ENCODE data around the gene VNN1.

- TF ChIP-seq CTCF (IDR thresholded peaks at IDR 0.05 in 2 of 3, conservative IDR thresholded peaks at IDR 0.05 in 1 of 3; ENCODE audit: borderline replicate concordance in 1 of 3, insufficient read depth in 1 of 3, low read depth in 2 of 3, low read length in 2 of 3) (peak; percentile 35 to 83 (median 66)), RAD21 (IDR thresholded peaks at IDR 0.05; ENCODE audit: low read depth) (peak; percentile 77), REST (IDR thresholded peaks at IDR 0.05; ENCODE audit: low read depth) (no peak), EGR1 (IDR thresholded peaks at IDR 0.05; ENCODE audit: low read depth) (no peak), FOSL1 (IDR thresholded peaks at IDR 0.05; ENCODE audit: low read depth) (no peak), ZFX (IDR thresholded peaks at IDR 0.05) (no peak), ELF1 (IDR thresholded peaks at IDR 0.05; ENCODE audit: borderline replicate concordance, low read depth) (no peak), ZBTB33 (IDR thresholded peaks at IDR 0.05; ENCODE audit: extremely low read depth, insufficient replicate concordance, low read length) (no peak), POLR2A (IDR thresholded peaks at IDR 0.05; ENCODE audit: borderline replicate concordance, extremely low read depth, insufficient read depth, insufficient read length) (no peak), POLR2AphosphoS5 (IDR thresholded peaks at IDR 0.05; ENCODE audit: low read depth, low read length) (no peak), SP1 (IDR thresholded peaks at IDR 0.05; ENCODE audit: low read depth) (no peak), EZH2 (IDR thresholded peaks at IDR 0.05) (no peak), JUND (IDR thresholded peaks at IDR 0.05) (no peak)
Observed at GRCh38 chr6:132669690-132670291, 44.1 kb downstream of the VNN1 start.

All from HCT116 (cell line).